ENCODE results near the gene NELFA. TPM values are rescaled to one million over a fixed set of nuclear protein-coding genes. Genes with fewer than 3 reads are reported as not detected.

NELFA gene
- total and polyA plus RNA-seq, 2 of the 13 experiments (the other 11 are each of a cell fraction or from before 2014, with no cell fraction given) = 13.3 to 18.5 TPM

GRCh38 chr4:1979477-1980196 is 29.1 kb downstream of the NELFA start (continued):
- TF ChIP-seq HIC2 (CRISPR knock-in tag; IDR thresholded peaks at IDR 0.05; ENCODE audit: low read depth) (no peak), ZKSCAN8 (CRISPR knock-in tag; IDR thresholded peaks at IDR 0.05; ENCODE audit: borderline replicate concordance) (no peak), POGZ (CRISPR knock-in tag; IDR thresholded peaks at IDR 0.05) (no peak), DNMT1 (CRISPR knock-in tag; IDR thresholded peaks at IDR 0.05) (no peak), HINFP (CRISPR knock-in tag; IDR thresholded peaks at IDR 0.05; ENCODE audit: low read depth) (no peak), RFX3 (CRISPR knock-in tag; IDR thresholded peaks at IDR 0.05) (no peak), ZNF615 (CRISPR knock-in tag; IDR thresholded peaks at IDR 0.05; ENCODE audit: borderline replicate concordance) (no peak), AGO2 (optimal IDR thresholded peaks at IDR 0.05; ENCODE audit: low read depth, low read length) (peak; percentile 38), HNF4A (CRISPR knock-in tag; IDR thresholded peaks at IDR 0.05) (no peak), TBL1XR1 (IDR thresholded peaks at IDR 0.05; ENCODE audit: borderline replicate concordance, low read length, partially characterized antibody) (no peak), POLR2G (IDR thresholded peaks at IDR 0.05; ENCODE audit: low read depth, low read length) (peak; percentile 17; the same call in 1 of the 2 replicates), THYN1 (CRISPR knock-in tag; IDR thresholded peaks at IDR 0.05; ENCODE audit: borderline replicate concordance, low read depth) (no peak)
